ENCODE data around the gene SUGP1.
"Not testable (repeated sequence)": the region's sequence is repeated elsewhere in the genome, so short reads cannot be mapped to it uniquely, and the experiment has no call there.

SUGP1 gene, protein sequence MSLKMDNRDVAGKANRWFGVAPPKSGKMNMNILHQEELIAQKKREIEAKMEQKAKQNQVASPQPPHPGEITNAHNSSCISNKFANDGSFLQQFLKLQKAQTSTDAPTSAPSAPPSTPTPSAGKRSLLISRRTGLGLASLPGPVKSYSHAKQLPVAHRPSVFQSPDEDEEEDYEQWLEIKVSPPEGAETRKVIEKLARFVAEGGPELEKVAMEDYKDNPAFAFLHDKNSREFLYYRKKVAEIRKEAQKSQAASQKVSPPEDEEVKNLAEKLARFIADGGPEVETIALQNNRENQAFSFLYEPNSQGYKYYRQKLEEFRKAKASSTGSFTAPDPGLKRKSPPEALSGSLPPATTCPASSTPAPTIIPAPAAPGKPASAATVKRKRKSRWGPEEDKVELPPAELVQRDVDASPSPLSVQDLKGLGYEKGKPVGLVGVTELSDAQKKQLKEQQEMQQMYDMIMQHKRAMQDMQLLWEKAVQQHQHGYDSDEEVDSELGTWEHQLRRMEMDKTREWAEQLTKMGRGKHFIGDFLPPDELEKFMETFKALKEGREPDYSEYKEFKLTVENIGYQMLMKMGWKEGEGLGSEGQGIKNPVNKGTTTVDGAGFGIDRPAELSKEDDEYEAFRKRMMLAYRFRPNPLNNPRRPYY

DNA sequence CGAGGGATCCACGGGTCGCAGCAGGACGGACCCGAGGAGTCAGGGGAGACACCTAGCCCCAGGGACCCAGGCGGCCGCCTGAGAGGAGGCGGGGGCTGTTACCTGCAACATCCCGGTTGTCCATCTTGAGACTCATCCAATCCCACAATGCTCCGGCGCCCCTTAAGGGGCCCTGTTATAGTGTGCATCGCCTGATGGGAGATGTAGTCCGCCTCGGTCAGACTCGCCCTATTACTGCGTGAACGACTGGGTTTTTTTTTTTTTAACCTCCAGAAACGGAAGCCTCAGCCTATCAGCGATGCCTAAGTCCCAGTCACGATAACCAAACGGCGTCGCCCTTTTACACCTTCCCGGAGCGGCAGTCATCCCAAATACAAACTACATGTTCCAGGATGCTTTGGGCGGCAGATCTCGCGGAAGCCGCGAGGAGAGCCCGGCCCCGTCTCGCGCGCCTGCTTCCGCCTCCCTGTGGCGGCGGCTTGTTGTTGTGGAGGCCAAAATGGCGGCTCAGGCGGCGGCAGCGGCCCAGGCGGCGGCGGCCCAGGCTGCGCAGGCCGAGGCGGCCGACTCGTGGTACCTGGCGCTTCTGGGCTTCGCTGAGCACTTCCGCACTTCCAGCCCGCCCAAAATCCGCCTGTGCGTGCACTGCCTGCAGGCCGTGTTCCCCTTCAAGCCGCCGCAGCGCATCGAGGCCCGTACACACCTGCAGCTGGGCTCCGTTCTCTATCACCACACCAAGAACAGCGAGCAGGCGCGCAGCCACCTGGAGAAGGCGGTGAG is at the start of gene SUGP1, which contains the start of gene MAU2:
Gene SUGP1 (minus strand): TSS at position 149 of the 780 bp plus-strand sequence. CDS start 13 bp downstream, at position 136.
Gene MAU2 (plus strand): TSS at position 469 of the 780 bp plus-strand sequence. CDS start 31 bp downstream, at position 500.
- DNase-seq (ENCODE audit: low spot score) = peak; percentile 96

DNA sequence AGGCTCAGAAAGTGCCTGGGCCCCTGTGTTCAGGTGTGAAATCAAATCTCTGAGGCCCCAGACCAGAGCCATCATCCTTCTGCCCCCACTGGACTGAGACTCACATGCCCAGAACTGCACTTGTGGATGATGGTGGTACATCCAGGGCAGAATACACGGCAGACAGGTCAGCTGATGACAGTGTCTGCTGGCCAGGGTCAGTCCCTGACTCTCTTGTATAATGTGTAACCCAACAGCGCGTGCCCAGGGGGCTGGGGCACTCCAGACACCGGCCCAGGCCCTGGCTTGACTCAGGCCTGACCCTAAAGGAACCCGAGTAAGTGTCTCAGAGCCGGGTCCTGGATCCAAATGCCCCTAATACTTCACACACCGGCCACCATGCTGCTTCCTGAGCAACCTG is 47.8 kb upstream of the SUGP1 start:
- no peak for DNase-seq (ENCODE audit: low spot score)

DNA sequence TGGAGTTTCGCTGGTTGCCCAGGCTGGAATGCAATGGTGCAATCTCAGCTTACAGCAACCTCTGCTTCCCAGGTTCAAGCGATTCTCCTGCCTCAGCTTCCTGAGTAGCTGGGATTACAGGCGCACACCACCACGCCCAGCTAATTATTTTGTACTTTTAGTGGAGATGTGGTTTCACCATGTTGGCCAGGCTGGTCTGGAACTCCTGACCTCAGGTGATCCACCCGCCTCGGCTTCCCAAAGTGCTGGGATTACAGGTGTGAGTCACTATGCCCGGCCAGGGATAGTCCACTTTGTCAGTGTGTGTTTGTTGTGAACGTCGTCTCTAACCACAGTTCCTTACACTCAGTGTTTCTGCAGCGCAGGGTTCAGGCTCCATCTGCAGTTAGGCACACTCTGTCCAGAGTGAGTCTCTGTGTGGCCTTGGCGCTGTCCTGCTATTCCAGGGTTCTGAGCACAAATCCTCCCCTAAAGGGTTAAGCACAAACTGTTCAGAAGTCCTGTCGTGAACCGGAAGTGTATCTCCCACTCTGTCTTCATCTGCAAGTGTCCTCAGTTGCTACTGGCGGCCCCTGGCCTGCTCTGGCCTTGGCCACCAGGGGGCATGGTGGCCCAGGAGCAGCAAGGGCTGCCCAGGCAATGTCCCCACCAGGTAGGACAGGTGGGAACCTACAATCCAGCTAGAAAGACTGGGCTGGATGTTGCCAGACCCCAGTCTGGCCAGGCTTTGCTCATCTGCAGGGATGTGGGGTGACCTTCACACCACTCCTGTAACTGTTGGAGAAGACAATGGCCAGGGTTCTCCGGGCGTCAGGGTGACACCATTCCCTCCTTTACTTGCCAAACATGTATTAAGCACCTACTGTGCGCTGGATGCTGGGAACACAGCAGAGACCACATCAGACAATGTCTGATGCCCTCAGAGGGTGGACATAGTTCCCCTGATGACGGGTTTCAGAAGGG is 46.4 kb upstream of the SUGP1 start:
- peak; percentile 87 for DNase-seq (ENCODE audit: low spot score)

DNA sequence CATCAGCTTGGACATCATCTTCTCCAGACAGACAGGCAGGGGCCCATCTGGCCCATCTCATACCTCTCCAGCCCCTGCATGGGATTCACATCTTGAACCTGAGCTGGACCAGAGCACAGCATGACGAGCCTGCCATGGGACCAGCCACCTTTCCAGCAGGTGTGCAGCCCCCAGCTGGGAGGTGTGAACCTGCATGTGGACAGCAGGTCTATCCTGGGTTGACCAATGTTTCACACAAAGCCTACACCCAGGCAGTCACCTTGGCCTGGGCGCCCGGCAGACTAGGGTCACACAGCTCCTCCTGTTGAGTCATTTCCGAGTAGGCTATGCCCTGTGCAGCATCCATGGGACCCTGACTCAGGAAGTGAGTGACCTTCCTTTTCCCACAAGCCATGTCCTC is 41.8 kb upstream of the SUGP1 start:
- no peak for DNase-seq (ENCODE audit: low spot score)

DNA sequence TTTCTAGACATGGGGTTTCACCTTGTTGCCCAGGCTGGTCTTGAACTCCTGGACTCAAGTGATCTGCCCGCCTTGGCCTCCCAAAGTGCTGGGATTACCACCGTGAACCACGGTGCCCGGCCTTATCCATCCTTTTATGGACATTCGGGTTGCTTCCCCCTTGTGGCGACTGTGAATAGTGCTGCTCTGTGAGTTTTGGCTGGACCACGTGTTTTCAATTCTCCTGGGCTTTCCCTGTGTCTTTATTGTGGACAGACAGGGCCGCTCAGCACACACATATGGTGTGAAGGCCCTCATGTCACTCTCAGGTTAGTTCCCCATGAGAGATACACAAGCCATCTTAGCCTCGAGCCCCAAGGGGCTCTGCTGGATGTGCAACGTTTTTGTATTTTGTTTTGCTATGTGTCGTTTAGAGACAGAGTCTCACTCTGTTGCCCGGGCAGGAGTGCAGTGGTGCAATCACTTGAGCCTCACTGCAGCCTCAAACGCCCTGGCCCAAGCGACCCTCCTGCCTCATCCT is 40.8 kb upstream of the SUGP1 start:
- peak; percentile 85 for DNase-seq (ENCODE audit: low spot score)

DNA sequence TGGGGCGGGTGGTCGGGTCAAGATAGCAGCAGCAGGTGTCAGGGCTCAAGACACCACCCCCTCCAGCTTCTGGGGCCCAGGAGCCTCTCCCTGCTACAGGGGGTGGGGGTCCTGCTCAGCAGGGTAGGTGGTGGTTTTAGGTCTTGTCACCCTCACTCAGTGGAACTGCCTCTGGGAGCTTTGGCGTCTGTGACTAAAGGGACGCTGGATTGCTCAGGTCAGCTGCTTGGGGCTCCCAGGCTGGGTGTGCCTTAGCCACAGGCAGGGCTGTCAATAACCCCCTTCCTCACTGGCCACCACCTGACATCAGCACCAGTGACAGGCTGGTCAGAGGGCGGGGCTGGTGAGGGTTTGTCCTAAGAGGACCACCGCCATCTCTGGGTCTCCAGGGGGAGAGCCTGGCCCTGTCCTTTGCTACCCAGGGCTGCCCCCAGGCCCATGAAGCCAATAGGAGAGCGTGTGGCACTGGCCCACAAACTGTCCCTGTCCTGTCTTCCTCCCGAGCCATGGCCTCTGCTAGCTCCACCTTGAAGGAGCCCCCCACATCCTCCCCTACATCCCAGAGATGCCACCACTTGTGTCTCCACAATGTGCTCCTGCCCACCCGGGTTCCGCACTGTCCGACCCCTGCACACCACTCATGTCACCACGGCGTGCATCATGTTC is 36.7 kb upstream of the SUGP1 start:
- no peak for DNase-seq (ENCODE audit: low spot score)

DNA sequence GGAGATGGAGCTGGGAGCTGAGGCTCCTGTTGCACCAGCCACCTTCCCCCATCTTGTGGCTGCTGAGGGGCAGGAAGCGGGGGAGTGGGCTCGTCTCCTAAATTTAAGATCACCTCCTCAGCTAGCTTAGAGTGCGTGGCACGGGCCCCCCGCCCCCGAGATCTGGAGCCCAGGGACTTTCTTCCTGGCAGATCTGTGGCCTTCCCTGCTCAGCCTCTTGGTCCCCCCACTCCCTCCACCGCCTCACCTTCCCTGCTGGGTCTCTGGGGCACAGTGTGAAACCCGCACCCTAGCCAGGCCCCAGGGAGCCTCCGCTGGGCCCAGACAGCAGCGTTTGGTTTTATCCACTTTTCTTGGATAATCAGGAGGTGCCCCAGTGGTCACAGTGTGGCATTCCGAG is 36.2 kb upstream of the SUGP1 start:
- no peak for DNase-seq (ENCODE audit: low spot score)

DNA sequence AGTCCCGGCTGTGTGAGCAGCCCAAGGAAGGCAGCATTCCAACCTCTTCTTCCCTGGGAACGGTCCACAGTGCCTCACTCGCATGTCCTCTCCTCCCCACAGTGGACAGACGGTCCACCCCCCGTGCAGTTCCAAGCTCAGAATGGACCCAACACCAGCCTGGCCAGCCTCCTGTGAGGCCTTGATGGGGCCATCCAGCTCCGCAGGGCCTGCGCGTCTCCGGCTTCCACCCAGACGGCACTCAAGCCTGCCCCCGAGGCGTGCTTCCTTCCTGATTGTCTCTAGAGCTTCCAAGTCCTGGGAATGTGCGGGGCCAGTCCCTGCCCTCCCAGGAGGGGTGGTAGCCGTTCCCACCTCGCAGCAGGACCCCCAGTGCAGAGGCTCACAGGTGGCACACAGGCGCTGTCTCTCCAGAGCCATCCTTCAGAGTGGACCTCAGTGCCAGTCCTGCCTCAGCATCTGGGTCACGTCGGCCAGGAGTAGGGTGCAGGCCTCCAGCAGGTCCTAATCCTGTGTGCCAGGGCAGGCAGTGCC is 35.4 kb upstream of the SUGP1 start:
- DNase-seq (ENCODE audit: low spot score) = no peak

DNA sequence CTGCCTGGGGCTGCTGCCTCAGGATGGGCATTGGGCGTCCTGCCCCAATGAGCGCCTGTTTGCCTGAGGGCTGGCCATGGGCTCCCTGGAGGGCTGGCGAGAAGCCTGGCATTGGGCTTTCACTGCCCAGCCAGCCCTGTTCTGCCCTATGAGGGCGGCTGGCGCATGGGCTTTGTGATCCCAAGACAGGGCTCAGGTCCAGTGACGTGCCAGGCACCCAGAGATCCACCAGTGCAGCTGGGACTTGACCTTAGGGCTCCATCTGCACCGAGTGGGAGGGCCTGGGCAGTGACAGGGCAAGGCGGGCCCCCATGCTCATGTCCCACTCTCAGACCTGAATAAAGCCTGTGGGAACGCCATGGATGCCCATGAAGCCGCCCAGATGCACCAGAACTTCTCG is 34.6 kb upstream of the SUGP1 start:
- DNase-seq (ENCODE audit: low spot score) = no peak

DNA sequence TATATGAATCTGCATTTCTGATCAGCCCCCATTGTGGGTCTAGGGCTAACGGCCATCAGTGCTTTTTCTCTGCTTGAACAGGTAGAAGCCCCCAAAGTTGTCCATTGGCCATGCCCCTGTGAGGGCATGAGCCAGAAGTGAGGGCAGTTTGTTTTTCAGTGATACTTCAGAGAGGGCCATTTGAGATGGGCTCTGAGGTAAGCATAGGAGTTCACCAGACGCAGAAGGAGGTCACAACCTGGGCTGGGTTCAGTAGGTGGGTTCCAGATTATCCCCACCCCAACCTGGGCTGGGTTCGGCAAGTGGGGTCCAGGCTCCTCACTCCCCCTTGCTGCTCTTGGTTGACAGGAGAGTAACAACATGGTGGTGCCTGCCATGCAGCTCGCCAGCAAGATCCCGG is 33.7 kb upstream of the SUGP1 start:
- DNase-seq (ENCODE audit: low spot score) = no peak

DNA sequence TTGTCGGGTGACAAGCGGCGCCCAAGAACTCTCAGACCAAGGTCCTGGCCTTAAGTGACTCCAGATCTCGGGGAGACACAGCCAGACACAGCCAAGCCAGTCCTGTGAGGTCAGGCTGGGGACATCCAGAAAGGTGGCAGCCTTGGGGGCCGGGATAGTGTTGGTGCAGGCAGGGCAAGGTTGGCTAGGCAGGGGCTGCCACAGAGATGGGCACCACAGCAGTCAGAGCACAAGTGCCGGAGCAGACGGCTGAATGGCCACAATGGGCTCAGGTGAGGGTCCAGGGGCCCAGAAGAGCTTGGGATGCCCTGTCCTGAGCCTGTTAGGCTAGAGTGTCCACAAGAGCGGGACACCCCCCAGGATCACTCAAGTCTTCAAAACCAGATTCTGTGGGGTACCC is 32.5 kb upstream of the SUGP1 start:
- no peak for DNase-seq (ENCODE audit: low spot score)

DNA sequence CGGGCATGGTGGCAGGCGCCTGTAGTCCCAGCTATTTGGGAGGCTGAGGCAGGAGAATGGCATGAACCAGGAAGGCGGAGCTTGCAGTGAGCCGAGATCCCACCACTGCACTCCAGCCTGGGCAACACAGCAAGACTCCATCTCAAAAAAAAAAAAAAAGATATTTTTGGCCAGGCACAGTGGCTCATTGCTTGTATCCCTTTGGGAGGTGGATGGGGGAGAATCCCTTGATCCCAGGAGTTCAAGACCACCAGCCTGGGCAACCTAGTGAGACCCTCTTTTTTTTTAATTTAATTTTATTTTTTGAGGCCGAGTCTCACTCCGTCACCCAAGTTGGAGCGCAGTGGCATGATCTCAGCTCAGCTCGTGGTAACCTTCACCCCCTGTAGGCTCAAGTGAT is 30.4 kb upstream of the SUGP1 start:
- not testable (repeated sequence) for DNase-seq (ENCODE audit: low spot score)

DNA sequence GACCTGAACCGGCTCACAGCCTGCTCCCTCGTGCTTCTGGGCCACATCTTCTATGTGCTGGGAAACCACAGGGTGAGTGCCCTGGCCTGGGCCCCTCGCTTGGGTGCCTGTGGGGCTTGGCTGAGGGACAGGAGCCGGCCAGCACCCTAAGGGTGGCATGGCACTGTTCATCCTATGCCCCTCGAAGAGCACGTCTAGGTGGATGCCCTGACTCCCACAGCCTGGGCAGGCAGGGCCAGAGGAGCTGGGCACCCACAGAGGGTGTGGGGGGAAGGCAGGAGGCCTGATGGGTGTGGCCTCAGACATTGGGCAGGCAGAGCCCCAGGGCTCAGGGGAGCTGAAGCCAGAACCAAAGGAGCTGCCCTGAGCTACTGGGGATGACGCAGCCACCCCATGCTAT is 29.1 kb upstream of the SUGP1 start:
- DNase-seq (ENCODE audit: low spot score) = no peak

DNA sequence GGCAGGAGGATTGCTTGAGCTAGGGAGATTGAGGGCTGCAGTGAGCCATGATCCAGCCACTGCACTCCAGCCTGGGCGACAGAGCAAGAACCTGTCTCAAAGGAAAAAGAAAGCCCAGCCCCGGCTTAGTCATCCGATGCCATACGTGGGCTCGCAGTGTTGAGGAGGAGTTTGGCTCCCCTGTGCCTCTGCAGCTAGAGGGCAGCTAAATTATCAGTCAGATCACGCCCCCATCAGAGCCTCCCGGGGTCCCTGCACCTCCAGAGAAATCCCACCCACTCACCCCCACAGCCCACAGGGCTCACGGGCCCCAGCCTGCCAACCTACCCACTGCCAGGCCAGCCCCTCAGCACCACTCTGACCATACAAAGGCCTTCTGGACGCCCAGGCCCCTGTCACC is 28.0 kb upstream of the SUGP1 start:
- DNase-seq (ENCODE audit: low spot score) = no peak

DNA sequence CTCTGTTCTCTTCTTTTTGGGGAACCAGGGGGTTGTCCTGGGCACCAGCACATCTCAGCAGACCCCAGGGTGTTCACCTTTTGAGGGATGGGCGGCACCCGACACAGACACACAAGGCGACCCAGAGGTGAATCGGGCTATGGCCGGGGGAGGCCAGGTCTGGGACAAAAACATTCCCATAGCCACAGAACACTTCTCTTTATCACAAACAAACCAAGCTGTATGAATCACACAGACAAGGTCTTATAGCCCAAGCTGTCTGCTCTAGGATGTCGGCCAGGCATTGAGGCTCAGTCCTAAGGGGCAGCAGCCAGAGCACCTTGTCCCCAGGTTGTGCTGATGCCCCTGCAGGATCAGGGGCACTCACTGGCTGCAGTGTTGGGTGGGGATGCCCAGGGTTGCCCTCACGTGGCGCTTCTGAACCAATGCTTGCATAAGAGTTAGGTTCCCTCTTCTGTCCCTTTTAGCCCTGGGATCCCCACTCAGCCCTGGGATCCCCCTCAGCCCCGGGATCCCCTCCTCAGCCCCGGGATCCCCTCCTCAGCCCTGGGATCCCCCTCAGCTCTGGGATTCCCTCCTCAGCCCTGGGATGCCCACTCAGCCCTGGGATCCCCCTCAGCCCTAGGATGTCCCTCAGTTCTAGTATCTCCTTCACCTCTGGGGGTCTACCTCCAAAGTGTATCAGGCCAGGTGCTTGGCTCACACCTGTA is 27.2 kb upstream of the SUGP1 start:
- DNase-seq (ENCODE audit: low spot score) = no peak

DNA sequence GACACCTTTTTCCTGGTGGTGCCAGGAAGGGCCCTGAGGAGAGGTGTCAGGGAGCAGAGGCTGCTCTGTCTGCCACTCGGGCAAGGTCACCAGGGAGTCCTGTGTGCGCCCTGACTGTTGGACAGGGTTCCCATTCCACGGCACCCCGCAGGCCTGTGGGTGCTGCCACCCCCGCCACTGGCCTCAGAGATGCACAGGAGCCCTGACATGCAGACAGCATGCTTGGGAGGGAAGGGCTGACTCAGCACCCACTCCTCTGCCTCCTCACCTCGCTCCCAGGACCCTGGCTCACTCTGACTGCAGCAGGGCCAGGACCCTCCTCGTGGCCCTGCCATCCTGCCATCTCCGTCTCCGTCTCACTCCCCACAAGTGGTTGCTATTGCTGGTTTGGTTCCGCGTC is 25.7 kb upstream of the SUGP1 start:
- DNase-seq (ENCODE audit: low spot score) = no peak

DNA sequence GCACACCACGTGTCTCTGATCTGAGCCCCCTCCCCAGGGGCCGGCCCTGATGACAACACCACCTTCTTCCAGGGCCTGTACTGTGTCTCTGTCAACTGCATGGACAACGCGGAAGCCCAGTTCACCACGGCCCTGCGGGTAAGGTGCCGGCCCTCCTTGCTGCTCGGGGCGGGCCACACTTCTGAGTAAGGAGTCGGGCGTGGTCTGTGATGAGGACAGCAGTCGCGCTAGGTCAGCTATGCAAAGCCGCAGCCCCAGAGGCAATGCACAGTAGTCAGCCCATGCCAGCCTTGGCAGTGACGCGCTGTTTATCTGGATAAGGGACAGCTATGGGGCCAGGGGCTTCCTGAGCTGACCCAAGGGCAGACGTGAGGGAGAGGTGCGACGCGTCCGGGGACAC is 24.9 kb upstream of the SUGP1 start:
- DNase-seq (ENCODE audit: low spot score) = no peak

DNA sequence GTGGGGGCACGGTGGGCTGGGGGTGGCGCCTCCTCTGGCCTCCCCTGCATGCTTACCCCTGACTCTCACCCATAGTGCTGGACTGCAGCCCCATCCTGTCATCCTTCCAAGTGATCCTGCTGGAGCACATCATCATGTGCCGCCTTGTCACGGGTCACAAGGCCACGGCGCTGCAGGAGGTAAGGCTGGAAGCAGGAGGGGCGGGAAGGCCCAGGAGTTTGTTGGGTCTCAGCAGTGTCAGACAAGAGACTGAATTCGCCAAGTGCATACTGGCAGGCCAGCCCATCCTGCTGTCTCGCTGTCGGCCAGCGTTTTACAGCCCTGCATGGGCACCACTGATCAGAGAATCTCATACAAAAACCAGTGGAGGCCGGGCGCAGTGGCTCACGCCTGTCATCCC is 23.5 kb upstream of the SUGP1 start:
- DNase-seq (ENCODE audit: low spot score) = no peak

DNA sequence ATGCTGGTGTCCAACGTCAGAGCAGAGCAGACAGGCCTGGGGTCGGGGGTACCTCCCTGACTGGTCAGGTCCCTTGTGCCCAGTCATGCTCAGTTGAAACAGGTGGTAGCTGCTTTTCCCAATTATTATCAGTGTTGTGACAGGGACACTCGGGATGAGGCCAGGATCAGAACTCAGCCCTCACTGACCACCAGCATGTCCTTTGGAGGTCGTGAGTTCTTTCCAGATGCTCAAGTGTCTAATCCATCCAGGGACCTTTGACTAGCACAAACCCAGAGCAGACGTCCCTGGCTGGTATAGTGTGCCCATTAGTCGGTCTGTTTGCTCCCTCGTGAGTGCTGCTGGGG is 22.7 kb upstream of the SUGP1 start:
- DNase-seq (ENCODE audit: low spot score) = no peak
